Activated B cell treated with CpG ODN at 0.5 μM for 24 hours (primary cell): ENCODE measurements around the gene AUTS2. TPM values are rescaled to one million over a fixed set of nuclear protein-coding genes. Genes with fewer than 3 reads are reported as not detected.

Experiments
- ATAC-seq: fragments of 200-7000 bp; cut with Tn5 transposase; one replicate; pipeline ENCODE4 v1.10.0; 2021; ENCODE audit warnings: low read depth, mild to moderate bottlenecking, moderate library complexity
- CTCF ChIA-PET: fragments of 350-600 bp; sonication (Branson Sonifier 250); formaldehyde crosslinking; loops from one replicate; lab custom pipeline; 2021; ENCODE audit warnings: antibody characterized with exemption; lab: Charles Lee
- POLR2A ChIA-PET: fragments of 350-600 bp; sonication (Branson Sonifier 250); formaldehyde crosslinking; loops from one replicate; lab custom pipeline; 2021; ENCODE audit warnings: antibody characterized with exemption; lab: Charles Lee
- DNase-seq: peaks from one replicate; pipeline ENCODE4 v3.0.0; 2022
- H3K27ac Mint-ChIP-seq: one replicate; pipeline ENCODE4 v1.8.0; 2020; ENCODE audit warnings: mixed read lengths
- H3K27me3 Mint-ChIP-seq: one replicate; pipeline ENCODE4 v1.8.0; 2021; ENCODE audit warnings: mixed read lengths
- H3K36me3 Mint-ChIP-seq: one replicate; pipeline ENCODE4 v1.8.0; 2021; ENCODE audit warnings: low read depth, mixed read lengths
- H3K4me1 Mint-ChIP-seq: one replicate; pipeline ENCODE4 v1.8.0; 2021; ENCODE audit warnings: mixed read lengths
- H3K4me3 Mint-ChIP-seq: one replicate; pipeline ENCODE4 v1.8.0; 2020; ENCODE audit warnings: mild to moderate bottlenecking, mixed read lengths
- H3K9me3 Mint-ChIP-seq: one replicate; pipeline ENCODE4 v1.8.0; 2020; ENCODE audit warnings: mixed read lengths
- CTCF ChIP-seq: fragments of 200-600 bp; IDR thresholded peaks from one replicate; pipeline ENCODE4 v1.8.0; 2022; ENCODE audit warnings: antibody characterized with exemption, mild to moderate bottlenecking
- intact Hi-C: fragments of 100-400 bp; cut with micrococcal nuclease; formaldehyde crosslinking; loops from one replicate; pipeline ENCODE4 v1.15.1; 2024
- total RNA-seq: library from RNA; stranded (reverse); gene quantifications from 2 replicates; pipeline ENCODE4 v1.2.3, GENCODE V29; 2022

The AUTS2 gene
- total RNA-seq, 1 donor from 2014 or later = 15.9 TPM

- intact Hi-C loops = loop anchor here (5.0 to 10.0 kb wide), 7 partner anchors 281 to 1101 kb away; partner anchors contain the start of gene AUTS2
- DNase-seq (no peak), ATAC-seq (no peak)
- Mint-ChIP-seq H3K9me3 (no peaks in the 10 kb centered on the region), H3K36me3 (peaks cover 4% of the 10 kb centered on the region), H3K4me1 (peaks cover 15% of the 10 kb centered on the region), H3K27me3 (peaks cover 21% of the 10 kb centered on the region), H3K4me3 (peak overlapping the region; percentile 88), H3K27ac (no peak overlapping the region)
- ChIA-PET POLR2A (no interaction called here), CTCF (no interaction called here)
- no peak for TF ChIP-seq CTCF
These were observed 1098.0 kb downstream of the AUTS2 start for GRCh38 chr7:70696201-70696754.

DNA sequence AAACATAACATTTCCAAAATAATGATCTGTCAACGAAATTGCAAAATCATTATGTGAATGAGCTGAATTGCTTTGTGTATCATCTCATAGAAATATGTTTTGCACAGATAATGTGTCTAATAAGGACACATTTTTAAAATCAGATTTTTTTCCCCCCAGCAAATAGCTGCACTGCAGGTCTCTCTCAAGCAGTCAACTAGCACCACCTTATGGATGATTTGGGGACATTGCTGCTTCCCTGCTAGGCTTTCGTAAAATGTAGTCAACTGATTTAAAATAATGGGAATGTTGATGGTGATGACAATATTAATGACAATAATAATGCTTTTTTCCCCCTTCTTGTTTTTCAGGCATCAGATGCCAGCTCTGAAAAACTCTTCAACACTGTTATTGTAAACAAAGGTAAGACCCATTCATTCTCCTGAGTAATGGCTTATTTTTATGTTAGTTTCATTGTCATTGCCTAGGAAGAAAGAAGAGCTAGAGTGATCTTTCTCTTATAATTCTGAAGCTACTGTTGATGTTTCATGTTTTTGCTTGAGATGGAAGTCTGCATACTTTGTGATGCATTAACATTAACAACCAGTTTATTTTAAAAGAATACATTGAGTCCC, 1100.1 kb downstream of the AUTS2 start:
- Mint-ChIP-seq H3K9me3 (no peaks in the 10 kb centered on the region), H3K4me1 (peaks cover 13% of the 10 kb centered on the region), H3K4me3 (no peak overlapping the region), H3K36me3 (peaks cover 4% of the 10 kb centered on the region), H3K27ac (no peak overlapping the region), H3K27me3 (peaks cover 17% of the 10 kb centered on the region)
- ChIA-PET CTCF (interaction anchor here (0.9 to 1.7 kb wide), 5 partner anchors 12 to 766 kb away, joined by 3 to 7 read pairs (median 3); no protein-coding TSS in a partner anchor), POLR2A (no interaction called here)
- DNase-seq = no peak
- TF ChIP-seq CTCF = no peak
- ATAC-seq = no peak
- intact Hi-C loops = loop anchor here (1.0 to 10.0 kb wide), 8 partner anchors 284 to 1104 kb away; partner anchors contain the start of gene AUTS2

DNA sequence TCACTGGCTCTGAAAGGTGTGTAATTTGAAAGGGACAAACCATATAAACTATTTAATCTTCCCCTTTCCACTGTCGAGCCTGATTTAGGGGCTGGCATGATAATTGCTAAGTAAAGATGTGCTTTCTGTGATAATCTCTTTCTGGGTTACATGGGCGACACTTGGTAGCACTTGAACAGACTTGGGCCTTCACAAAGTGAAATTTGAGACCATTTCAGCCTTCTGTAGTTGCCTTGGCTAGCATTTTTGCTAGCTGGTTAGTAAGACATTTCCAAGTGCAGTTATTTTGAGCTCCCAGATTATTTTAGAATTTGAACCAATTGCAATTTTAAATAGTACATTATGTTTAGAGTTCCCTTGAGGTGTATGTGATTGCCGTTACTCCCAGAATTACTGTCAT, 1101.0 kb downstream of the AUTS2 start:
- ChIA-PET POLR2A (no interaction called here), CTCF (interaction anchor here (1.4 to 1.7 kb wide), 2 partner anchors 657 to 767 kb away, joined by 7 read pairs; no protein-coding TSS in a partner anchor)
- DNase-seq (no peak), ATAC-seq (no peak)
- intact Hi-C loops = loop anchor here (5.0 to 10.0 kb wide), 7 partner anchors 284 to 1104 kb away; partner anchors contain the start of gene AUTS2
- Mint-ChIP-seq H3K4me3 (no peak overlapping the region), H3K27ac (no peak overlapping the region), H3K9me3 (no peaks in the 10 kb centered on the region), H3K36me3 (peaks cover 4% of the 10 kb centered on the region), H3K4me1 (peaks cover 10% of the 10 kb centered on the region), H3K27me3 (peaks cover 15% of the 10 kb centered on the region)
- TF ChIP-seq CTCF = no peak

GRCh38 chr7:70700055-70700940, 1102.0 kb downstream of the AUTS2 start:
- Mint-ChIP-seq H3K36me3 (peaks cover 2% of the 10 kb centered on the region), H3K9me3 (no peaks in the 10 kb centered on the region), H3K27me3 (peaks cover 15% of the 10 kb centered on the region), H3K4me1 (peaks cover 8% of the 10 kb centered on the region), H3K27ac (no peak overlapping the region), H3K4me3 (no peak overlapping the region)
- TF ChIP-seq CTCF = no peak
- POLR2A ChIA-PET = no interaction called here
- intact Hi-C loops = no loop called here
- ATAC-seq (no peak), DNase-seq (no peak)
- CTCF ChIA-PET = no interaction called here
